HTR-8/SVneo (cell line): ENCODE results near the gene ENTPD2.

Source experiments
- DNase-seq: peaks from one replicate; pipeline ENCODE4 v3.0.0; 2011; ENCODE audit warnings: low spot score, mixed read lengths; ENCODE audit not compliant: insufficient read length
- FAIRE-seq: peaks from 2 replicates; lab custom pipeline; 2011; peaks lifted over from hg19 to GRCh38; lab: Jason Lieb, UNC

ENTPD2 gene

GRCh38 chr9:137080260-137081122 is 26.6 kb upstream of the ENTPD2 start:
- DNase-seq (no peak), FAIRE-seq (no peak)

GRCh38 chr9:137079401-137079787 is 25.5 kb upstream of the ENTPD2 start:
- DNase-seq (no peak), FAIRE-seq (no peak)

GRCh38 chr9:137078701-137079400 is 25.0 kb upstream of the ENTPD2 start:
- no peak for DNase-seq
- FAIRE-seq = no peak

GRCh38 chr9:137077758-137078693 is 24.2 kb upstream of the ENTPD2 start:
- DNase-seq (no peak), FAIRE-seq (no peak)

GRCh38 chr9:137077010-137077747 is 23.3 kb upstream of the ENTPD2 start, which contains the start of gene UAP1L1:
TSS of gene UAP1L1 (plus strand) at chr9:137077517. CDS start at chr9:137077533, 16 bp downstream.
- DNase-seq (peak; percentile 56), FAIRE-seq (peak; percentile 79)

GRCh38 chr9:137076636-137077009 is 22.8 kb upstream of the ENTPD2 start:
- no peak for FAIRE-seq

GRCh38 chr9:137075275-137075775 is 21.5 kb upstream of the ENTPD2 start:
- DNase-seq (no peak), FAIRE-seq (no peak)

More at GRCh38 chr9:137076636-137077009, 22.8 kb upstream of the ENTPD2 start:
- no peak for DNase-seq

- no peak for DNase-seq
- no peak for FAIRE-seq
Measured at GRCh38 chr9:137074657-137075274, 20.9 kb upstream of the ENTPD2 start.

GRCh38 chr9:137073992-137074399 is 20.1 kb upstream of the ENTPD2 start:
- no peak for FAIRE-seq

GRCh38 chr9:137071282-137071681 is 17.4 kb upstream of the ENTPD2 start:
- no peak for FAIRE-seq
- DNase-seq = no peak

More at GRCh38 chr9:137073992-137074399, 20.1 kb upstream of the ENTPD2 start:
- no peak for DNase-seq

GRCh38 chr9:137070906-137071275 is 17.0 kb upstream of the ENTPD2 start:
- DNase-seq (no peak), FAIRE-seq (no peak)

GRCh38 chr9:137070201-137070905 is 16.5 kb upstream of the ENTPD2 start, which contains the start of gene SAPCD2:
TSS of gene SAPCD2 (minus strand) at chr9:137070557. CDS start at chr9:137070460, 97 bp downstream.
- DNase-seq (peak; percentile 90), FAIRE-seq (no peak)

GRCh38 chr9:137069508-137070091 is 15.7 kb upstream of the ENTPD2 start:
- FAIRE-seq (no peak), DNase-seq (no peak)

GRCh38 chr9:137068539-137069507 is 15.0 kb upstream of the ENTPD2 start:
- FAIRE-seq = no peak

GRCh38 chr9:137067860-137068538 is 14.1 kb upstream of the ENTPD2 start:
- FAIRE-seq (no peak), DNase-seq (peak; percentile 73)

More at GRCh38 chr9:137068539-137069507, 15.0 kb upstream of the ENTPD2 start:
- DNase-seq = no peak
